SKM-1 treated with dmso at 0.1 percent for 144 hours (cell line): ENCODE data around the gene CYTIP.

Experiments
- DNase-seq: peaks from one replicate; lab custom pipeline; 2025; ENCODE audit not compliant: unreplicated experiment; lab: John Stamatoyannopoulos, UW

CYTIP gene

DNA sequence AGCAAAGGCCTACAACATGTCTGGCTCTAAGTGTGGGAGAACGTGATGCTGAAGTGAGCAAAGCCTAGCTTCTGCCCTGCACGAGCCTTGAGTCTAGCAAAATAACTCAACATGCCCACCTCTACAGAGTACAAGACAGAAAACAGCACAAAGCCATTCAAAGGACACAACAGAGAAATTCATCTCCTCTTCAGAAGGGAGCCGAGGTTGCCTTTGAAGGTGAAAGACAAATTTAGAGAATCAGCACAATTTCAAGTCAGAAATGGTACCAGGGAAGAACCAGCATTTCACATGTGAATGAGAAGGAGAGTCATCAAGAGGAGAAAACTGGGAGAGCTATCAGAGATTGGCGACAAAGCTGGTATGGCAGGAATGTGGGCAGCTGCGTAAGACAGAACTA, 21.7 kb upstream of the CYTIP start:
- DNase-seq: no peak

DNA sequence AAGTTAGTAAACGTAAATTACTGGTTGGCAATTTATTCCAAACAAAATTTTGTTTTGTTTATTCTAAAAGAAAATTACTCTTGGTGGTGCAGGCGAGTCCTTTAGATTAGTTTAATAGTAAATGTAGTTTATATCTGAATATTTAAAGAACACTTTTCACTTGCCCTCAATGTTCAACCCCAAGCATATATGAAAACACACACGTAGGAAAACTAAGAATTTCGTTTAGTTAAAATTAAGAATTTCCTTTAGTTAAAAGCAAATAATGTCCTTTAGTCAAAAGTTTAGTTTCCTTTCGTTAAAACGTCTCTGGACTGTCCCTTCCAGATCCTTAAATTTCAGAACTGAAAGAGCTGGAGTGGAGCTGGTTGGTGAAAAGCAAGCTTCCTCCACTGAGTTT, 19.1 kb upstream of the CYTIP start:
- no peak for DNase-seq

DNA sequence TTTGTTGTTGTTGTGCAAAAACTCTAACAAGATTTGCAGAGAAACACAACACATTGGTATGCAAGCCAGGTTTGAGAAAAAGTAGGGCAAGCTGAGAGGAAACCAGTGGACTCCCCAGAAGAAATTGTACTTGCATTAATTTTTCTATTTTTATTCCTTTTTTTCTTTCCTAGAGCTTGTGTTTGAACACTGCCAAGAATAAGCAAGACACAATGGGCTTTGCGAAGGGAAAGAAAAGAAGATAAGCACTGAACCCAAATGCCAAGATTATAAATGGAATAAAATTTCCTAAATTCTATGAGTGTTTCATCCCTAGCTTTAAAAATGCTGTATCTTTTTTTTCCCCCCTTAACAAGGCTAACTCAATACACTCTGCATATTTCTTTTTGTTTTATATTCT, 17.0 kb upstream of the CYTIP start:
- DNase-seq: no peak

DNA sequence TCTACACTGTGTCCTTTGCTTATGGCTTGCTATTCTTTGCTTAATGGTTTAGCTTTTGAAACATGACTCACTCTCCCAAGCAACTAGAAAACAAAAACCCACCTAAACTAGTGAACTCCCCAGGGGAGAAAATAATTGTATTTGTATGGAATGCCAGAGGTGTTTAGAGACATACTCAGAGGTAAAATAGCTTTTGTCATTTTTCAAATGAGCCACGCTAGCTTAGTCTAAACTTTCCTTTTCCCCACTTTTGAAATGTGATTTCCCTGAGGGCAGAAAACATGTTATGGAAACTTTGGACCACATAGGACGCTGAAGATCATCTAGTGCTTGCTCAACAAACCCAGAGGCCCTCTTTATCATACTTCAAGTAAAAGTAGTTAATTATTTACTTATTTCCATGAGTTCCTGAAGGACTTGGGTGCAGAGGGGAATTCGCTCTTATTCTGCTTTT, 16.5 kb upstream of the CYTIP start:
- DNase-seq: no peak

- DNase-seq: no peak
These were observed 15.6 kb upstream of the CYTIP start for GRCh38 chr2:157459486-157459885.

DNA sequence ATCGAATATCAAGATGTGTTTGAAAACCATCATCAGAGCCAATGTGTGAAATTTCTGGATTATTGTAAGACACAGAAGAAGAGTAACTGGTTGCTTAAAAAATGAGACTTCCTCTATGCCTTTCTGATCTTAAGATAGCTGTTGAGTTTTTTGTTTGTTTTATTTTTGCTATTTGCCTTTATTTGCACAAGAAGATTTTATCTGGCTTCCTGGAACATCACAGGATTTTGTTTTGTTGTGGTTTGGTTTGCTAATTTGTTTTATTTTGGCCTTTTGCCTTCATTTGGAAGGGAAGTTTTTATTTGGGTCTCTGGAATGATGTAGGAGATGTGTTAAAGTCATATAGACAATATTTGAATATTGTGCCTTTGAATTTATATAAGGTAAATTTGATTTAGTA, 3.9 kb upstream of the CYTIP start:
- no peak for DNase-seq

DNA sequence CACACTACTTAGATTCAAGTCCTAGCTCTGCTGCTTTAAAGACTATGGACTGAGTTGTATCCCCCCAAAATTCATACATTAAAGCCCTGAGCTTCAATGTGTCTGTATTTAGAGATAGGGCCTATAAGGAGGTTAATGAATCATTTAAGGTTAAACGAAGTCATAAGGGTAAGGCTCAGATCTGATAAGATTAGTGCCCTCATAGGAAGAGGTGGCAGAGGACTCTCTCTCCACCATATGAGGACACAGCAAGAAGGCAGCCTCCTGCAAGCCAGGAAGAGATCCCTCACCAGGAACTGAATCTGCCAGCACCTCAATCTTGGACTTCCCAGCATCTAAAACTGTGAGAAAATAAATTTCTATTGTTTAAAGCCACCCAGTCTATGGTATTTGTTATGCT, 3.1 kb upstream of the CYTIP start:
- DNase-seq: no peak

- no peak for DNase-seq
These were observed 752 bp upstream of the CYTIP start for GRCh38 chr2:157444641-157445040.

DNA sequence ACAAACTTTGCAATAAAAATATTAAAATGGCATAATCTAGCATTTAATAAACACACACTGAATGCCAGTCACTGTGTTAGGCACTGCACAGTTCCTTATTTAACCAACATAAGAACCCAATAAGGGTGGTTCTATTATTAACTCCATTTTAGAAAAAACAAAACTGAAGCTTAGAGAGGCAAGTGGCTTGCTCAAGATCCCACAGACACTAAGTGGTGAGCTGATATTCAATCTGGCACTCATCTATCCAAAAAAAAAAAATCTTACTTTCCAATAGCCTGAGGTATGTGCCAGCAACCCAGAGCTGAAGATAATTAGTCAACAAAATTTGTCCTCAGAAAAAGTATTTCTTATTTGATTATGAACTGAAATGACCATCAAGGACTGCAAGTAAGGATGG, 799 bp downstream of the CYTIP start:
- DNase-seq: no peak

DNA sequence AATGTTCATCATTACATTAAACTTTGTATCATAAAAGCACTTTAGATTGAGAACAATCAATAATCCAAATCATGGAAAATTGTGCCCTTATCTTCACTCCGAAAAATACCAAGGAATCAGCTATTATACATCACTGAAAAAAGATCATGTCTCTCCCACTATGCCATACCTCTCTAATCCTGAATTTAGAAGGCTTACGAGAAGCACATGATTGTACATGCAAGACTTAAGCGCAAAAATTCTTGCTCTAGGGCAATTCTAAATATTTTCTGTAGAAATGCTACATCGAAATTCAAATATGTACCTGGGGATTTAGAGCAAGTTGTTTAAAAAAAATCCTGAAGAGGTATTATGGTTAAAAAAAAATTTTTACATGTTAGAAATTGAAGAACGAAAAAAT, 1.3 kb downstream of the CYTIP start:
- no peak for DNase-seq

DNA sequence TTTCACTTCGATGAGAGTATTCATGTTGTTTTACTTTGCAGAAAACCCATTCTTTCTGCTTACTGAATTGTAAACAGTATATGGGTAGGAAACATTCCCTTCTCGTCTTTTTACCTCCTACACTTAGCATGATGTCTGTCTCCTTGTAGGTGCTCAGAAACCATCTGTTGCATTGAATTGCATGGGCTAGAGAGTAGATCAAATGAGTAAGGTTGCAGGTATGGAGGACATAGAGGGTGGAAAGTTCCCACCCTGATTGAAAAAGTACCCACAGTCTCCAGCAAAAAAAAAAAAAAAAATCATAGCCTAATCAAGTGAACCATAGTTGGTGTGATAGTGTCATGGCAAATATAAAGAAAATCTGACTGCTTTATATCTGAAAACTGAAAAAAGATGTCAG, 1.7 kb downstream of the CYTIP start:
- no peak for DNase-seq

DNA sequence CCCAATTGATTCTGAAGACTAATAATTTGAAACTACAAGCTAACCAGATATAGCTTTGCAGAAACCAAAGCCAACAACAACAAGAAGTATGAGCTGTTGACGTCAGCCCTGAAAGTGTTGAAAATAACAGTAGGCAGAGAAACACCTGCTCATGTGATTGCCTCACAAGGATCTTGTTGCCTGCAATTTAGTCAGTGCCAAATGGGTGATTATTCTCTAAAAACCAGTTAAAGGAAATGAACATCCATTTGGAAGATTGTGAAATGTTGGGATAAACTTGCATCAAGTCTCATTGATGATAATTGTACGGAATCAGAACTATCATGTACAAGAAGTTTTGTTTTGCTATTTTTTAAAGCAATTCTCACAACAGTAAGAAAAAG, 2.8 kb downstream of the CYTIP start:
- no peak for DNase-seq

DNA sequence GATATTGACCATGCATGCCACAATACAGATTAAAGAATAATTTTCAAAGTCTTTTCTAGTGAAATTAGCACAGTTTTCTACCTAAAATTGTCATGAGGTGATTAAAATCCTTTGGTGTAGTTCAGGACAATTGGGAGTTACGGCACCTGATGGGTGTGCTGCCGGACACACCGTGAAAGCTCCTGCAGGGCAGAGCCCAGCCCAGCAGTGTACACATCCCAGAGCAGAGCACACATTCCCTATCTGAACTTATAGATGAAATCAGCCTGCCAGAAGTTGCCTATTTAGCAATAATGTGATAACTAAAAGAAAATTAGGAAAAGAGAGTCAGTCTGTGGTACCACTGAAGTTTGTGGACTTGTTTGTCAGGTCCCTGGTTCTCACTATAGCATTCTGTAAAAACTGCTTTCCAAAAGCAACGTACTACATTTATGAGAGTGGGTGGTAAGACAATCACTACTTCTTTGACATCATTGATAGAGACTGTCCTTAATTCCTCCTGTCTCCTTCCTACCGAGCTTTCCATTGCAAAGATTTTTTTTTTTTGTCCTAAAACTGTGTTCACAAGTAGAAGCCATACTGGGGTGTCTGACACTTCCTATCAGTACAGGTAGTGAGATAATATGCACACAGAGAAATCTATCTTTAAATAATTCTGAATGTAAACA, 3.4 kb downstream of the CYTIP start:
- DNase-seq: no peak

- peak; percentile 59 for DNase-seq
These were observed 4.1 kb downstream of the CYTIP start for GRCh38 chr2:157439824-157440186.

- DNase-seq: no peak
These were observed 4.7 kb downstream of the CYTIP start for GRCh38 chr2:157438863-157439823.

DNA sequence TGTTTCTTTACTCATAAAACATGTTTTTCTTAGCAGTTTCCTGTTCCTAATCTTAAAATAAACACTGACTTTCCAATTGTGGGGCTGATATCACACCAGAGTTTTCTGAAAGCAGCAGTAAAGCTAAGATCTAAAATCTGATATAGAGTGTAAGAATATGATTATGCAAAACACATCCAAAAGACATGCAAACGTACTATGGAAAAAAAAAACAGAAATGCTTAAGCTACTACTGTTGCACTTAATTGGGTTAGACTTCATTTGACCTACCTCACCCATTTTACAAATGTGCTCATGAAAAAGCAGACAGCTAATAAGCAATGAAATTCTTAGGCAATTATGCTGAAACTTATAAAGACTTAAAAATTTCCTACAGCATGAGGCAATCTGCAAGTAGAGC, 10.5 kb downstream of the CYTIP start:
- DNase-seq: no peak

DNA sequence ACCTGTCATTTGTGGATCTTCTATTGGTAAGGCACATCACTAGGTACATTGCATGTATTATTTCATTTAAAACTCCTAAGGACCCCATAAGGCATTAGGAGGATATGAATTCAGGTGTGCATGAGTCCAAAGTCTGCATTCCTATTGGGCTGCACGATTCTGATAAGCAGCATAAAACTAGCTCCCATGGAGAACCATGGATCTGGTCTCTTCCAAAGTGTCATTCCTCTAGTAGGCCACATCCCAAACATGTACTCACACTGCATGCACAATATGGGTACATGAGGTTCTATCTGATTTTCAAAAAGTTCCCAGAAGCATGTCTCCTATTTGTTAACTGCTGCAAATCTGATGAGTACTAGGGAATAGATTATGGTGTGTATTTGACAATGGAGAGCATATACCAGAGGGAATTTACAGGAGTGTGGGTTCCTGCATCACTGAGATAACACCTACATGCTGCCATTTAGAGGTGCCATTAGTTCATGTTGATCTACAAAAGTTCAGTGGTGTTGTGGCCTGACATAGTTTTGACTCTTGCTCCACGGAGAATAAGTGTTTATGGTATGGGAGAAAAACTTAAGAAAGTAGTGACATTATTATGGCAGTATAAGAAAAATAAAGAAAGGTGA, 11.3 kb downstream of the CYTIP start:
- no peak for DNase-seq

GRCh38 chr2:157431176-157431575, 12.7 kb downstream of the CYTIP start:
- no peak for DNase-seq

DNA sequence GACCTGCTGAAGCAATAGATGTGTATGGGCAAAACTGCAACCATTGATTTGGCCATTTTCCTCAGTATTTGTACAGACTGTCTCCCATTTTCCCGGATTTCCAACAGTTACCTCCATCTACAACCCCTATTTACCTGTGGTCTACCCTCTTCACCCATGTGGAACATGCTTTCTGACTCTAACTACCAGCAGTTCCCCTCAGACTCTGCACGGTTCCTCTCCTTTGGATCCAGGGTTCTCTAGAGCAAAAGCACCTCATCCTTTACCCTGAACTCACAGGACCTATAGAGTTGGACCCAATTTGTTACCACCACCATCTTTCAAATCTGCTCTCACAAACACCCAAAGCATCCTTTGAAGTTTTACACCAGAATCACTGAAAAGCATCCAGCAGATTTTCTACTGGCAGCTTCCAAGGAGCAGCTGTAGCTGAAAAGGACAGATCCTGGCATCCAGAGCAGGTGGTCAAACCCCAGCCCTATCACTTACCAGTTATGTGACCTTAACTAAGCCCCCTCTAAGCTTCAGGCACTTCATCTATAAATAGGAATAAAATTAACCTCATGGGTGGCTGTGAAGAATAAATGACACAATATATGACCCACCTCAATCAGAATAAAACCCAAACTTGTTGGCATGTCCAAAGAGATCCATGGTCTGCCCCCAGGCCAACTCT, 15.3 kb downstream of the CYTIP start:
- DNase-seq: no peak

DNA sequence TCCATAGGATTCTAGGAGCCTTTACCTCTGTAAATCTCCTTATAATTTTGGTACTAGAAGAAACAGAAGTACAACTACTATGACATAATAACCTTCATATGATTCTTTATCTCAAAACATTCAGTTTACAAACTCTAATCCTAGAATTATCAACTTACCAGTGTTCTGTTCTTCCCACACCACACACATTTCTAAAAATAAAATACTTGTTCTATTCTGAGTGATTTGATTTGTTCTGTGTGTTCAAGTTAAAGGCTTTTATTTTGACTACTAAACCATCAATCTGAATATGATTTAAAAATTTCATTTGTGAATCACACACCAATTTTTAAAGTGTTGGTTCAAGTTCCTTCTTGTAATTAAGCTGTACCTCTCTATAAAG, 16.0 kb downstream of the CYTIP start:
- no peak for DNase-seq
